AG04449 (cell line): Measurements from ENCODE around the gene DIAPH3.

Experiments
- CTCF ChIA-PET: fragments of 350-600 bp; formaldehyde crosslinking; extraction: SDS; loops from one replicate; lab custom pipeline; 2021; ENCODE audit warnings: antibody characterized with exemption; lab: Yijun Ruan, JAX
- POLR2A ChIA-PET: fragments of 400-600, 350-600 bp; formaldehyde crosslinking; extraction: SDS; loops from one replicate; lab custom pipeline; 2020; ENCODE audit warnings: antibody characterized with exemption, inconsistent platforms; lab: Yijun Ruan, JAX
- DNase-seq: peaks from one replicate; pipeline ENCODE4 v3.0.0-alpha.2; 2010; ENCODE audit warnings: low read depth, low spot score
- H3K4me3 ChIP-seq: 2 replicates; pipeline ENCODE4 v1.5.1; 2011; ENCODE audit warnings: low read depth, mild to moderate bottlenecking, control low read depth, low read length
- TF ChIP-seq, protein P1 (sequence below): IDR thresholded peaks from one replicate; pipeline ENCODE4 v1.5.1; 2011; ENCODE audit warnings: mild to moderate bottlenecking, moderate library complexity, low read length, control low read depth, inconsistent platforms; ENCODE audit not compliant: insufficient read depth; ENCODE audit errors: missing control alignments

Gene DIAPH3

DNA sequence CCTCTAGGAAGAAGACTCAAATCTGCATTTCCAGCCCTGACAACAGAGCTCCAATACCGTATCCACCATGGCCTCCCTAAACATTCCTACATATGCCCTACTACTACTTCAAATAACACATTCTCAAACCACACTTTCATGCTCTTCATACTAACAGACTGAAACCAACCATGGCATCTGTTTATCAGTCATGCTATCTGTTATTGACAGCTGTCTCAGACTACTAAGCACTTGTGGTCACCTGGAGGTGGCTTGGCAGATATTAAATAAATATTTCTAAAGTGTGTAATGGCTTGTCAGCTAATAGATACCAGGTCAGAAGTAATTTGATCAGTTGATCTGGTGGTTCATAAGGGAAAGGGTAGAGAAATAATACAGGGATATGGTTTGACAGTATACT, 489.1 kb downstream of the DIAPH3 start:
- TF ChIP-seq, protein P1, sequence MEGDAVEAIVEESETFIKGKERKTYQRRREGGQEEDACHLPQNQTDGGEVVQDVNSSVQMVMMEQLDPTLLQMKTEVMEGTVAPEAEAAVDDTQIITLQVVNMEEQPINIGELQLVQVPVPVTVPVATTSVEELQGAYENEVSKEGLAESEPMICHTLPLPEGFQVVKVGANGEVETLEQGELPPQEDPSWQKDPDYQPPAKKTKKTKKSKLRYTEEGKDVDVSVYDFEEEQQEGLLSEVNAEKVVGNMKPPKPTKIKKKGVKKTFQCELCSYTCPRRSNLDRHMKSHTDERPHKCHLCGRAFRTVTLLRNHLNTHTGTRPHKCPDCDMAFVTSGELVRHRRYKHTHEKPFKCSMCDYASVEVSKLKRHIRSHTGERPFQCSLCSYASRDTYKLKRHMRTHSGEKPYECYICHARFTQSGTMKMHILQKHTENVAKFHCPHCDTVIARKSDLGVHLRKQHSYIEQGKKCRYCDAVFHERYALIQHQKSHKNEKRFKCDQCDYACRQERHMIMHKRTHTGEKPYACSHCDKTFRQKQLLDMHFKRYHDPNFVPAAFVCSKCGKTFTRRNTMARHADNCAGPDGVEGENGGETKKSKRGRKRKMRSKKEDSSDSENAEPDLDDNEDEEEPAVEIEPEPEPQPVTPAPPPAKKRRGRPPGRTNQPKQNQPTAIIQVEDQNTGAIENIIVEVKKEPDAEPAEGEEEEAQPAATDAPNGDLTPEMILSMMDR = no peak
- H3K4me3 ChIP-seq = no peak overlapping the region
- ChIA-PET POLR2A (no interaction called here), CTCF (interaction anchor here (1.1 to 12.0 kb wide), 2 partner anchors 18 to 283 kb away, joined by 3 to 242 read pairs; no protein-coding TSS in a partner anchor)
- DNase-seq = no peak

DNA sequence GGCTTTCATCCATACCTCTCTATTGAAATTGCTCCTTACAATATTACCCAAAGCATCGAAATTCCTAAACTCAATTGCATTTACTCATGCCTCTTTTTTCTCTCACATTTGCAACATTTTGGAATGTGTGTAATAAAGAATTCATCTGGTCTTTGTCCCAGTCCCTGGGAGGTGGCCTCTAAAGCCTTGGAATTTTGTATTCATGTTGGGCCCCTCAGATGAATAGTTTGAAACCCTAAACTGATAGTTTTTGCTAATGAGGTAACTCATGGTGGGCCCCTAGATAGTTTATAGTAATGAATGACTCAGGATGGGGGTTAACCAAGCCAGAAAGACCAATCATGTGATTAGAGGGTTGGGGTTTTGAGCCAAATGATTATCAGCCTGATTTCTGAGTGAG, 490.4 kb downstream of the DIAPH3 start:
- DNase-seq = no peak
- CTCF ChIA-PET = interaction anchor here (1.0 to 12.0 kb wide), 3 partner anchors 17 to 282 kb away, joined by 3 to 242 read pairs (median 6); no protein-coding TSS in a partner anchor
- POLR2A ChIA-PET = no interaction called here
- H3K4me3 ChIP-seq = no peak overlapping the region
- TF ChIP-seq, protein P1 = no peak

DNA sequence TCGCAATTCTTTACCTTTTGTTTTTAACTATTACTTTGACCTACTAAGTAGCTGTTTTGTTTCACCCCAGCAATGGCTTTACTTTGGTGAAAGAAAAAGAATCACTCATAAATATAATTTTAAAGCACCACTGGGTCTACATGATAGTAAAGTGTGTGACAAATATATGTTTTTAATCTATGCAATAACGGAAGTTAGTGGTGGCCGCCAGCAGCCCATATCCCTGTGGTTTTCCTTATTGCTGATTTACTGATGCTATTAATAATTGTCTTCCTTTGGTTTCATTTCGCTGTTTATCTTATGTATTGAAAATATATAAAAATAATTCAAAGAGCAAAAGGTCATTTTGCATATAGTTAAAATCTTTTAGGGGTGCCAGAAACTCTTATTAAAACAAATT, 491.3 kb downstream of the DIAPH3 start:
- POLR2A ChIA-PET = no interaction called here
- DNase-seq = no peak
- CTCF ChIA-PET = interaction anchor here (1.9 to 12.0 kb wide), 3 partner anchors 7 to 281 kb away, joined by 5 to 242 read pairs (median 52); no protein-coding TSS in a partner anchor

DNA sequence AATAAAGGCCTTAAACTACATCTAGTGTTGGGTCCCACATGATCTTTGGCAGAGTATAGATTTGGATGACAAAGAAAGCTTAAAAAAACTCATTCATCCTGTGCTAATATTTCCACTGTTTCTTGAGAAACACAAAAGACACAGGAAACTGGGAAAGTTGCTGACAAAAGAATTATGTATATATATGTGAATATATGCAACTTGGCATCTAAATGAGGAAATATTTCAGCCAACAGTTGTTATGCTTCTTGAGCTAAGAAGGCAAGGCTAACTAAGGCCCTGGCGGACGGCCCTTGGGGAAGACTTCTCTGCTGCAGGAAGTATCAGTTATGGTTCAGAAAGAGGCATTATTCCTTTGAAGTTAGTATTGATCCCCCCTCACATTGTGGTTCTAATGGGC, 491.8 kb downstream of the DIAPH3 start:
- POLR2A ChIA-PET = no interaction called here
- no peak for DNase-seq
- TF ChIP-seq, protein P1 = no peak
- H3K4me3 ChIP-seq = no peak overlapping the region
- CTCF ChIA-PET = interaction anchor here (1.9 to 12.0 kb wide), 3 partner anchors 8 to 281 kb away, joined by 5 to 242 read pairs (median 52); no protein-coding TSS in a partner anchor

More for the DNA sequence above, 491.3 kb downstream of the DIAPH3 start:
- no peak overlapping the region for H3K4me3 ChIP-seq
- TF ChIP-seq, protein P1 = no peak

DNA sequence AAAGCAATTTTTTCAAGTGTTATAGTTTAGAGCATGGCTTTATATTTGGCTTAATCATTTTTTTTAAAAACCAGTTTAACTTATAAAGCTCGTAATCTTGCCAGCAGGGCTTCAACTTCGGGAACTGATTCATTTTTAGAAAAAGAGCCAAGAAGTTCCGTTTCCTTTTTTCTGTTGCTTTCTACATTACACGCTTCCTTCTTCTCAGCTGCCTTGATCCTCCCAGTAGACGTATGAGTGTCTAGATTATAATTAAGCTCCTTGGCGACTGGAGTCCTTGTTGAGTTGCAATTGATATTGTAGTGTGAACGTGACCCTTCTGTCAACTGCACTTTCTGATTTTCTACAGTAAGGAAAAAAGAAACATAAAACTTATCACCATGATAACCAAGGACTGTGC, 497.2 kb downstream of the DIAPH3 start:
- DNase-seq = no peak
- H3K4me3 ChIP-seq = no peak overlapping the region
- ChIA-PET POLR2A (interaction anchor here (0.6 kb wide), 1 partner anchor 37 kb away, joined by 10 read pairs; no protein-coding TSS in a partner anchor), CTCF (interaction anchor here (0.8 to 6.9 kb wide), 3 partner anchors 13 to 275 kb away, joined by 4 to 52 read pairs (median 6); no protein-coding TSS in a partner anchor)
- TF ChIP-seq, protein P1 = no peak

DNA sequence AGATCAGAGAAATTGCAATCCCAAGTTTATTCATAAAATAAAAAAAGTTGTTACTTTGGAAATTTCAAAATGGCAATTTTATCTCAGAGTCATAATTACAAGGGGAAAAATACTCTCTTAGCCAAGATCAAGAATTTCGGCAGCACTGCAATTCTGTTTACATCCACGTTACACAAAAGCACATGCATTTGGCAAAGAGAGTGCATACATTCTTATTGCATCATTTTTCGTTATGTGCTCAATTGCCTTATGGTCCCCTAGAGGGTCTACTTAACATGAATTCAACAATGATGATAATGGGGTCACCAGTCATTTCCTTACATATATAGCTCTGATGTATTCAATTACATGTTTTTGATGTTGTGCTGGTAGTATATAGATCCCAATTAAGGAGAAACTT, 498.0 kb downstream of the DIAPH3 start:
- POLR2A ChIA-PET = no interaction called here

More for the DNA sequence above, 498.0 kb downstream of the DIAPH3 start:
- no peak for DNase-seq
- H3K4me3 ChIP-seq = no peak overlapping the region
- CTCF ChIA-PET = interaction anchor here (2.3 to 6.9 kb wide), 2 partner anchors 14 to 274 kb away, joined by 6 to 52 read pairs; no protein-coding TSS in a partner anchor
- TF ChIP-seq, protein P1 = no peak
